ENCODE measurements around the gene CAMK2A.

DNA sequence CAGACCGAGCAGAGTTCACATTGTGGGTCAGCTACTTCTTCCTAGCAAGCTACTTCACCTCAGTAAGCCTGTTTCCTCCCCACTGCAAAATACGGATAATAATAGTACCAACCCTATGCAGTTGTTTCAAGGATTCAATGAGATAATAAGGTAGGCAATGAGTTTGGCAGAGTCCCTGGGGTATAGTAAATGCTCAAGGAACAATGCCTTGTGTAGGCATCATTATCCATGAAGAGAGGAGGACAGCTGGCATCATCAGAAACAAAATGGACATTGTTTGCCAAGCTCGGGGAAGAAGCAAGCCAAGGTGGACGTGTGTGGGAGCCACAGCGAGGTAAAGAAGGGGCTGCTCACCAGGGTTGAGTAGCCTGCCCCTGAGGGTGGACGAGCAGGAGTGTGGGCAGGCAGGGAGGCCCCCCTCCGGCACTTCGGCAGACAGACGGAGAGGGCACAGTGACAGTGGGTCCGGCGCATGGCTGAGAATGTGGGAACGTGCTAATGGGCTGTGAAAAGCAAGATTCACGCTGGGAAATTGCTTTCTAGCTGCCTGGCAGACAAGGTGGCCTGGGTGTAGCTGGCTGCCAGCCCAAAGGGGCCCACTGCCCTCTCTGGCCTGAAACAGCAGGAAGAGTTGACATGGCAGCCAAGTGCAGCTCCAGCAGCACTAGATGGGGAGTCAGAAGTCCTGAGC is 10.1 kb downstream of the CAMK2A start:
- TF ChIP-seq, protein P1, sequence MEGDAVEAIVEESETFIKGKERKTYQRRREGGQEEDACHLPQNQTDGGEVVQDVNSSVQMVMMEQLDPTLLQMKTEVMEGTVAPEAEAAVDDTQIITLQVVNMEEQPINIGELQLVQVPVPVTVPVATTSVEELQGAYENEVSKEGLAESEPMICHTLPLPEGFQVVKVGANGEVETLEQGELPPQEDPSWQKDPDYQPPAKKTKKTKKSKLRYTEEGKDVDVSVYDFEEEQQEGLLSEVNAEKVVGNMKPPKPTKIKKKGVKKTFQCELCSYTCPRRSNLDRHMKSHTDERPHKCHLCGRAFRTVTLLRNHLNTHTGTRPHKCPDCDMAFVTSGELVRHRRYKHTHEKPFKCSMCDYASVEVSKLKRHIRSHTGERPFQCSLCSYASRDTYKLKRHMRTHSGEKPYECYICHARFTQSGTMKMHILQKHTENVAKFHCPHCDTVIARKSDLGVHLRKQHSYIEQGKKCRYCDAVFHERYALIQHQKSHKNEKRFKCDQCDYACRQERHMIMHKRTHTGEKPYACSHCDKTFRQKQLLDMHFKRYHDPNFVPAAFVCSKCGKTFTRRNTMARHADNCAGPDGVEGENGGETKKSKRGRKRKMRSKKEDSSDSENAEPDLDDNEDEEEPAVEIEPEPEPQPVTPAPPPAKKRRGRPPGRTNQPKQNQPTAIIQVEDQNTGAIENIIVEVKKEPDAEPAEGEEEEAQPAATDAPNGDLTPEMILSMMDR (IDR thresholded peaks at IDR 0.05), result no peak
- no peak for TF ChIP-seq ZFX (IDR thresholded peaks at IDR 0.05; ENCODE audit: borderline replicate concordance)
